DND-41 (cell line): ENCODE results near the gene TAF1.
"Not testable (repeated sequence)": the region's sequence is repeated elsewhere in the genome, so short reads cannot be mapped to it uniquely, and the experiment has no call there.

Experiments used
- ATAC-seq: fragments of 200-7000 bp; cut with Tn5 transposase; 3 replicates; pipeline ENCODE4 v1.9.1; 2021; ENCODE audit warnings: low read depth; ENCODE audit not compliant: insufficient read depth
- DNase-seq: peaks from one replicate; pipeline ENCODE4 v3.0.0-alpha.2; 2020
- H2AFZ ChIP-seq: 2 replicates; pipeline ENCODE4 v1.6.0; 2012; ENCODE audit warnings: low read depth, low read length
- H3K27ac ChIP-seq: 2 replicates; pipeline ENCODE4 v1.5.1; 2012; ENCODE audit warnings: low read length, inconsistent platforms
- H3K27me3 ChIP-seq: fragments of 200-600 bp; sonication (generic); 2 replicates; pipeline ENCODE4 v1.6.0; 2012; ENCODE audit warnings: low read length, mild to moderate bottlenecking, inconsistent platforms; ENCODE audit not compliant: insufficient read depth, poor library complexity
- H3K36me3 ChIP-seq: 2 replicates; pipeline ENCODE4 v1.5.1; 2012; ENCODE audit warnings: low read length, inconsistent platforms; ENCODE audit not compliant: insufficient read depth
- H3K4me1 ChIP-seq: 2 replicates; pipeline ENCODE4 v1.5.1; 2012; ENCODE audit warnings: mild to moderate bottlenecking, low read length; ENCODE audit not compliant: insufficient read depth
- H3K4me2 ChIP-seq: 2 replicates; pipeline ENCODE4 v1.6.0; 2012; ENCODE audit warnings: mild to moderate bottlenecking, moderate library complexity, low read length, inconsistent platforms; ENCODE audit not compliant: insufficient read depth
- H3K4me3 ChIP-seq, 2 experiments: fragments of 200-600 bp in 1 of 2; shearing (Covaris generic) in 1 of 2; 2 replicates each; pipeline ENCODE4 v1.5.1; 2012 to 2016; ENCODE audit warnings: inconsistent platforms in 2 of 2, low read length in 2 of 2, mild to moderate bottlenecking in 2 of 2, low read depth in 1 of 2, moderate library complexity in 1 of 2
- H3K79me2 ChIP-seq: 2 replicates; pipeline ENCODE4 v1.6.0; 2012; ENCODE audit warnings: low read length, inconsistent platforms; ENCODE audit not compliant: insufficient read depth
- H3K9ac ChIP-seq: 2 replicates; pipeline ENCODE4 v1.6.0; 2012; ENCODE audit warnings: low read depth, mild to moderate bottlenecking, inconsistent platforms, low read length, moderate library complexity
- H3K9me3 ChIP-seq: 2 replicates; pipeline ENCODE4 v1.5.1; 2012; ENCODE audit warnings: low read length, moderate library complexity, mild to moderate bottlenecking, inconsistent platforms; ENCODE audit not compliant: insufficient read depth, severe bottlenecking
- H4K20me1 ChIP-seq: 2 replicates; pipeline ENCODE4 v1.6.0; 2012; ENCODE audit warnings: low read length; ENCODE audit not compliant: insufficient read depth
- EZH2 ChIP-seq: IDR thresholded peaks from 3 replicates; pipeline ENCODE4 v1.6.1; 2012; ENCODE audit warnings: borderline replicate concordance, low read depth, mild to moderate bottlenecking, moderate library complexity, low read length, inconsistent platforms; ENCODE audit not compliant: severe bottlenecking
- TF ChIP-seq, protein P1 (sequence below): IDR thresholded peaks from 2 replicates; pipeline ENCODE4 v1.5.1; 2012; ENCODE audit warnings: borderline replicate concordance, low read length, moderate library complexity, mild to moderate bottlenecking; ENCODE audit not compliant: poor library complexity, severe bottlenecking; ENCODE audit errors: extremely low read depth

TAF1 gene

DNA sequence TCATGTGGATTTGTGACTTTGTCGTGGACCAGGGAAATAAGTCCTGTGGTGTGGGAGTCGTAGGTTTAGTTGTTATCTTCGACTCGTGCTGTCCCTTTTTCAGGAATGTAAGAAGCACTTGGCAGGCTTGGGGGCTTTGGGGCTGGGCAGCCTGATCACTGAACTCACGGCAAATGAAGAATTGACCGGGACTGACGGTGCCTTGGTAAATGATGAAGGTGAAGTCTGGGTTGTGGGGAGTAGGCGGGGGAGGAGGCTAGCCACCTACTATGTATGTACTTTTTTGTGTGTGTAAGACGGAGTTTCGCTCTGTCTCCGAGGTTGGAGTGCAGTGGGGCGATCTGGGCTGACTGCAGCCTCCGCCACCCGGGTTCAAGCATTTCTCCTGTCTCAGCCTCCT is 1.2 kb downstream of the TAF1 start:
- H3K27ac ChIP-seq: peak overlapping the region; percentile 99

DNA sequence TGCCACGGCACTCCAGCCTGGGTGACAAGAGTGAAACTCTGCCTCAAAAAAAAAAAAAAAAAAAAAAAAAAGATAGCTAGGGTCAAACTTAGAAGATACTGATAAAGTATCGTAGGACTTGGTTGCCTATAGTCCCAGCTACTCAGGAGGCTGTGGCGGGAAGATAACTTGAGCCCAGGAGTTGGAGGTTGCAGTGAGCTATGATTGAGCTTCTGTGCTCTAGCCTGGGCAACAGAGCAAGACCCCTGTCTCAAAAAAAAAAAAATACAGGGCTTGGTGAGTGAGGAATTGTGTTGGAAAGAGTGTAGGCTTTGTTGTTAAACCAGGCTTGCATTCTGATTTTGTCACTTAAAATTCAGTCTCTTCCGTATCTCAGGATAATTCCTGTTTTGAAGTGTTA is 6.2 kb downstream of the TAF1 start:
- Histone ChIP-seq H3K4me2 (no peak overlapping the region), H3K4me1 (peaks cover 27% of the 10 kb centered on the region), H3K9ac (no peak overlapping the region), H3K36me3 (peaks cover 84% of the 10 kb centered on the region), H4K20me1 (peaks cover 6% of the 10 kb centered on the region; the same call in 1 of the 2 replicates), H2AFZ (no peak overlapping the region), H3K4me3 (no peak overlapping the region), H3K27ac (no peak overlapping the region), H3K9me3 (no peaks in the 10 kb centered on the region), H3K27me3 (no peaks in the 10 kb centered on the region), H3K79me2 (peaks cover 58% of the 10 kb centered on the region)
- ATAC-seq: no peak
- TF ChIP-seq EZH2: no peak
- TF ChIP-seq, protein P1, sequence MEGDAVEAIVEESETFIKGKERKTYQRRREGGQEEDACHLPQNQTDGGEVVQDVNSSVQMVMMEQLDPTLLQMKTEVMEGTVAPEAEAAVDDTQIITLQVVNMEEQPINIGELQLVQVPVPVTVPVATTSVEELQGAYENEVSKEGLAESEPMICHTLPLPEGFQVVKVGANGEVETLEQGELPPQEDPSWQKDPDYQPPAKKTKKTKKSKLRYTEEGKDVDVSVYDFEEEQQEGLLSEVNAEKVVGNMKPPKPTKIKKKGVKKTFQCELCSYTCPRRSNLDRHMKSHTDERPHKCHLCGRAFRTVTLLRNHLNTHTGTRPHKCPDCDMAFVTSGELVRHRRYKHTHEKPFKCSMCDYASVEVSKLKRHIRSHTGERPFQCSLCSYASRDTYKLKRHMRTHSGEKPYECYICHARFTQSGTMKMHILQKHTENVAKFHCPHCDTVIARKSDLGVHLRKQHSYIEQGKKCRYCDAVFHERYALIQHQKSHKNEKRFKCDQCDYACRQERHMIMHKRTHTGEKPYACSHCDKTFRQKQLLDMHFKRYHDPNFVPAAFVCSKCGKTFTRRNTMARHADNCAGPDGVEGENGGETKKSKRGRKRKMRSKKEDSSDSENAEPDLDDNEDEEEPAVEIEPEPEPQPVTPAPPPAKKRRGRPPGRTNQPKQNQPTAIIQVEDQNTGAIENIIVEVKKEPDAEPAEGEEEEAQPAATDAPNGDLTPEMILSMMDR: no peak
- no peak for DNase-seq

More for the DNA sequence above, 1.2 kb downstream of the TAF1 start:
- H3K4me2 ChIP-seq: peak overlapping the region; percentile 88
- TF ChIP-seq EZH2: no peak
- TF ChIP-seq, protein P1: no peak
- peaks cover 41% of the 10 kb centered on the region for H3K36me3 ChIP-seq
- no peaks in the 10 kb centered on the region for H3K9me3 ChIP-seq
- ATAC-seq (no peak), DNase-seq (no peak)
- H3K79me2 ChIP-seq: peaks cover 62% of the 10 kb centered on the region
- H3K4me3 ChIP-seq: peak overlapping the region; percentile 82 to 99
- H3K4me1 ChIP-seq: peaks cover 37% of the 10 kb centered on the region
- H3K27me3 ChIP-seq: no peaks in the 10 kb centered on the region
- H2AFZ ChIP-seq: peak overlapping the region; percentile 78; the same call in 1 of the 2 replicates
- peak overlapping the region; percentile 96 for H3K9ac ChIP-seq
- H4K20me1 ChIP-seq: peaks cover 9% of the 10 kb centered on the region; the same call in 1 of the 2 replicates

DNA sequence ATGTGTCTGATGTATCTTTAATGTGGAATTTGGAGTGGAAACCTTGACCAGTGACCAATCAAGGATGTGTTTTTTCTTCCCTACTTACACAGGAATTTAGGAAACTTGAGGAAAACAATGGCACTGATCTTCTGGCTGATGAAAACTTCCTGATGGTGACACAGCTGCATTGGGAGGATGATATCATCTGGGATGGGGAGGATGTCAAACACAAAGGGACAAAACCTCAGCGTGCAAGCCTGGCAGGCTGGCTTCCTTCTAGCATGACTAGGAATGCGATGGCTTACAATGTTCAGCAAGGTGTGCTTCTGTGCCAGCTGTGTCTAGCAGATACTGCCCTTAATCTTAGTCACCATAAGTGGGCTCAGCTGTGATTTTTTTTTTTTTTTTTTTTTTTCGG is 12.6 kb downstream of the TAF1 start:
- Histone ChIP-seq H2AFZ (no peak overlapping the region), H3K9me3 (no peaks in the 10 kb centered on the region), H3K27ac (no peak overlapping the region), H3K9ac (no peak overlapping the region), H4K20me1 (no peaks in the 10 kb centered on the region), H3K27me3 (no peaks in the 10 kb centered on the region), H3K4me1 (no peaks in the 10 kb centered on the region), H3K79me2 (peaks cover 6% of the 10 kb centered on the region; the same call in 1 of the 2 replicates), H3K4me2 (no peak overlapping the region), H3K4me3 (no peak overlapping the region), H3K36me3 (peaks cover 74% of the 10 kb centered on the region)
- ATAC-seq (no peak), DNase-seq (no peak)
- no peak for TF ChIP-seq EZH2
- TF ChIP-seq, protein P1: no peak

DNA sequence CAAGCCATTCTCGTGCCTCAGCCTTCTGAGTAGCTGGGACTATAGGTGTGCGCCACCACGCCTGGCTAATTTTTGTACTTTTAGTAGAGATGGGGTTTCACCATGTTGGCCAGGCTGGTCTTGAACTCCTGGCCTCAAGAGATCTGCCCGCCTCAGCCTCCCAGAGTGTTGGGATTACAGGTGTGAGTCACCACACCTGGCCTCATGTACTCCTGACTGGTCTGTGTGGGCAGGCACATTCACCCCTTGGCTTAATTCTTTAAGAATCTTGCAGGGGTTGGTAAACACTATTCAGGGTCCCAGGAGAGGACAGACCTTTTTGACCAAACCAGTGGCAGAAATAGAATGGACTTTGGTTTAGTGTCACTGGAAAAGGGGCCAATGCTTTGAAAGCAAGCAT is 25.6 kb downstream of the TAF1 start:
- not testable (repeated sequence) for H3K27me3 ChIP-seq, ATAC-seq, H3K9me3 ChIP-seq, H3K4me2 ChIP-seq, H3K9ac ChIP-seq, H4K20me1 ChIP-seq, H3K27ac ChIP-seq, DNase-seq, H3K79me2 ChIP-seq, H3K4me3 ChIP-seq, H3K4me1 ChIP-seq, H2AFZ ChIP-seq
- H3K36me3 ChIP-seq: peaks cover 87% of the 10 kb centered on the region
